Immature natural killer cell (primary cell): ENCODE results near the gene CPAMD8. TPM values are rescaled to one million over a fixed set of nuclear protein-coding genes. Genes with fewer than 3 reads are reported as not detected.

ENCODE experiments used
- DNase-seq, 3 donors: peaks; one replicate each; pipeline ENCODE4 v3.0.0; 2022; ENCODE audit warnings: mixed read lengths in 1 of 3
- H3K27ac Mint-ChIP-seq, 6 donors: one replicate each; pipeline ENCODE4 v1.8.0; 2020; ENCODE audit warnings: mixed read lengths in 6 of 6, mild to moderate bottlenecking in 5 of 6, inconsistent platforms in 4 of 6, moderate library complexity in 3 of 6
- H3K27me3 Mint-ChIP-seq, 3 donors: one replicate each; pipeline ENCODE4 v1.8.0; 2020 to 2021; ENCODE audit warnings: low read depth in 3 of 3, mild to moderate bottlenecking in 3 of 3, mixed read lengths in 3 of 3, moderate library complexity in 3 of 3, inconsistent platforms in 1 of 3
- H3K36me3 Mint-ChIP-seq, 3 donors: one replicate each; pipeline ENCODE4 v1.8.0; 2020; ENCODE audit warnings: mixed read lengths in 3 of 3, inconsistent platforms in 2 of 3, mild to moderate bottlenecking in 2 of 3
- H3K4me1 Mint-ChIP-seq, 2 donors: one replicate each; pipeline ENCODE4 v1.8.0; 2020; ENCODE audit warnings: inconsistent platforms in 2 of 2, mild to moderate bottlenecking in 2 of 2, mixed read lengths in 2 of 2, moderate library complexity in 1 of 2
- H3K4me3 Mint-ChIP-seq, 5 donors: one replicate each; pipeline ENCODE4 v1.8.0; 2020; ENCODE audit warnings: mild to moderate bottlenecking in 5 of 5, mixed read lengths in 5 of 5, inconsistent platforms in 3 of 5, moderate library complexity in 3 of 5
- H3K9me3 Mint-ChIP-seq, 6 donors: one replicate each; pipeline ENCODE4 v1.8.0; 2020; ENCODE audit warnings: mild to moderate bottlenecking in 6 of 6, mixed read lengths in 6 of 6, inconsistent platforms in 4 of 6, moderate library complexity in 3 of 6
- polyA plus RNA-seq, 3 donors: library from polyadenylated mRNA; unstranded; fragments of 300-500 nt; fragmentation: Illumina TruSeq; gene quantifications; one replicate each; pipeline ENCODE4 v1.2.3, GENCODE V29; 2021

CPAMD8 gene
- polyA plus RNA-seq, 3 donors from 2014 or later, result 1.3 to 2.1 (median 1.4) TPM

DNA sequence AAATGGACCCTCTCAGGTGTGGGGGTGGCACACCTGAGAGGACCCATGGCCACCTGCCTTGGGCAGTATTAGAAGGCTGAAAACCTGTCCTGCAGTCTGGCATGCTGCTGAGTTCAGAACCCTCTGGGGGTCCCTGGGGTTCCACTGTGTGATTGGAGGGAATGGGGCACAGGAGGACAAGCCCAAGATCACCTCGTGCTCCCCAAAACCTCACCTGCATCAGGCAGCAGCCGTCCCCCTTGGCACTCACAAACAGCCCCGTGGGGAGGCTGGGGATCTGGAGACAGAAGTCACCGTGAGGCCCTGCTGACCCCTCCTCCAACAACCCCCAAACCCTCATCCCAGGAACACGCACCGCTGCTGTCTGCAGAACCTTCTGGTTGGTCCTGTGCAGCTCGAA lies 123.3 kb downstream of the CPAMD8 start:
- Mint-ChIP-seq H3K27me3 (peaks cover 6 to 10% (median 10%) of the 10 kb centered on the region in 3 donors), H3K36me3 (no peaks in the 10 kb centered on the region), H3K9me3 (peaks cover 0 to 1% (median 0%) of the 10 kb centered on the region in 6 donors), H3K27ac (no peak overlapping the region), H3K4me1 (peaks cover 12 to 14% of the 10 kb centered on the region in 2 donors), H3K4me3 (no peak overlapping the region)
- no peak for DNase-seq

DNA sequence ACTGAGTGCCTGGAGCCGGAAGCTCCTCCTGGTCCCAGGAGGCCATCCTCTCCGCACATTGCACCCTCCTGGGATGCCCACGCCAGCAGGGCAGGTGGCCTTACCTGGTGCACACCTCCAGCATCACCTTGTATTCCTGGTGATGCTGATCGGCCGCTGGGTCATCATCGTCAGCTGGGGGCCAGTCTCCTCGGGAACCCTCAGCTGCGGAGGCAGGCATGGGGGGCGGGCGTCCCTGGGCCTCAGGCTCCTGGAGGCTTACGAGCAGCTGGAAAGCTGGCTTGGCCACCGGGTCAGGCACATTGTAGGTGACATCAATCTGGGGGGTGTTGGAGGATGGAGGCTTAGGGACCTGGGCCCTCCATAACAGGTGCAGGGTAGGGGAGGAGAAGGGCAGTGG lies 124.1 kb downstream of the CPAMD8 start:
- no peak for DNase-seq
- no peak overlapping the region for H3K4me3 Mint-ChIP-seq
- H3K36me3 Mint-ChIP-seq, result no peaks in the 10 kb centered on the region
- peaks cover 0 to 1% (median 0%) of the 10 kb centered on the region in 6 donors for H3K9me3 Mint-ChIP-seq
- H3K4me1 Mint-ChIP-seq, result peaks cover 15% of the 10 kb centered on the region in 2 donors
- H3K27ac Mint-ChIP-seq, result peak overlapping the region in 1 of 6 donors; percentile 53
- H3K27me3 Mint-ChIP-seq, result peaks cover 11 to 18% (median 14%) of the 10 kb centered on the region in 3 donors

DNA sequence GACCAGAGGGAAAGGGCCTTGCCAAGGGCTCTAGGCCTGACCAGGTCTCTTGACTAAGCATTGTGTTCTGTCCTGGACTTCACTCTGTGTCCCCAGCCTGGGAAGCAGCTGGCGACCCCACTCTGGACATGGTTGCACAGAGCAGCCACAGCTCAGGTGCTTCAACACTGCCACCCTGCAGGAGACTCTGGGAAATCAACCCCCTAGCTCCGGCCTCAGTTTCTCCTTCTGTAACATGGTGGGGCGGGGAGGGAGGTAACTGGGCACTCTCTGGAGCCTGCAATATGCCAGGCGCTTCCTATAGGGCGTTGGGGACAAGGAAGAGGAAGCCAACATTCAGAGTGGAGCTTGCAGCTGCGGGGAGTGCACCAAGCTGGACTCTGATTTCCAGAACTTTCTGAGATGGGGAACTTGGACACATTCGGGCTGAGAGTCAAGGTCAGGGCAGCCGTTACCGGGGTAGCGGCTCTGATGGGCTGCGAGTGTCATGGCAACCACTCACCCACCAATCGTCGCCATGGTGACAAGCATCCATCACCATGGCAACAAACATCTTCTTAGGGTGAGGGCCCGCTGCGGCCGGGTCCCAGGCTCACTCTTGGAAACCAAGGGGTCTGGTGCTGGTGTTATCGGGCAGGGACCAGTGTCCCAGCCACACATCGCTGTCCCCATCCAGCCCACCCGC lies 125.0 kb downstream of the CPAMD8 start:
- H3K27ac Mint-ChIP-seq, result no peak overlapping the region
- no peaks in the 10 kb centered on the region for H3K36me3 Mint-ChIP-seq
- H3K4me1 Mint-ChIP-seq, result peaks cover 18% of the 10 kb centered on the region in 2 donors
- no peak overlapping the region for H3K4me3 Mint-ChIP-seq
- peaks cover 18 to 25% (median 20%) of the 10 kb centered on the region in 3 donors for H3K27me3 Mint-ChIP-seq
- H3K9me3 Mint-ChIP-seq, result peaks cover 0 to 1% (median 0%) of the 10 kb centered on the region in 6 donors
- no peak for DNase-seq

DNA sequence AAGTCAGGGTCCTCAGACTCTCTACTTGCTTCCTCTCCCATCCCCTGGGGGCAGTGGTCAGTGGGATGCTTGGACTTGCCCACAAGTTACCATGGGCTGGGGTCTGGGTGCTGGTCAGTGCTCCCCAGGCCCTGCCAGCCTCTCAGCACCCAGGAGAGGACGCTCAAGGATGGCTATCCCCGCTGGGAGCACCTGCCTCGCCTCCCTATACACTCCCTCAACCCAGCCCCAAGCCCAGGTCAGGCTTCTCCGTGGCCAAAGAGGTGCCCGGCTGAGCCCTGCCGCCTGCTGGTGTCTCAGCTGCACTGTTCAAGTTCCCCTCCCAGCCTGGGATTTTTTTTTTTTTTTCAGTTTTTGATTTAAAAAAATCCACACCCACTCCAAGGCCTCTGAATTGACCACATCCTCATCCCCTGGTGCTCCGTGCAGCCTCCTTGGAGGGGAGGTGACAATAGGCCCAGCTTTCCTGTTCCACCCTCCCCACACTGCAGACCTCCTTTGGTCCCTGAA lies 127.0 kb downstream of the CPAMD8 start:
- peak overlapping the region in 3 of 6 donors; percentile 18 to 61 (median 42) for H3K27ac Mint-ChIP-seq
- H3K36me3 Mint-ChIP-seq, result no peaks in the 10 kb centered on the region
- H3K4me1 Mint-ChIP-seq, result peaks cover 21 to 24% of the 10 kb centered on the region in 2 donors
- H3K4me3 Mint-ChIP-seq, result peak overlapping the region in 2 of 5 donors; percentile 38 to 48
- H3K9me3 Mint-ChIP-seq, result no peaks in the 10 kb centered on the region
- H3K27me3 Mint-ChIP-seq, result peaks cover 18 to 31% (median 28%) of the 10 kb centered on the region in 3 donors
- peak; percentile 49 to 52 (median 50) for DNase-seq

DNA sequence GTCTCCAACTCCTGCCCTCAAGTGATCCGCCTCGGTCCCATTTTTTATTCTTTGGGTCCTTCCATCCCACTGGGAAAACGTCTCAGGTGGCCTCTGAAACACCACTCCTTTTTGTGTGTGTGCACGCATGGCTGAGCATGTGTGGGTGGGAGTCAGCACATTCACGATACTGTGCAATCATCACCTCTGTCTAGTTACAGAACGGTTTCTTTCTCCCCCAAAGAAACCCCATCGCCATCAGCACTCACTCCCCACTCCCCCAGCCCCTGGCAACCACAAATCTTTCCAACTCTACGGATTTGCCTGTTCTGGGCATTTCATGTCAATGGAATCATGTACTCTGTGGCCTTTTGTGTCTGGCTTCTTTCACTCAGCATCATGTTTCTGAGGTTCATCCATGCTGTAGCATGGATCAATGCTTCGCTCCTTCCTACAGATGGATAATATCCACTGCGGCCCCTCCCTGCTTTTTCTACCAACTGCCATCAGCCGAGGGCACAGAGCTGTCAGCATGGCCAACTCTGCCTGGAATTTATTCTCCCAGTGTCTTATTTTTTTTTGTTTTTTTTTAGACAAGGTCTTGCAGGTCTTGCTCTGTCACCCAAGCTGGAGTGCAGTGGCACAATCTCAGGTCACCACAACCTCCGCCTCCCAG lies 128.1 kb downstream of the CPAMD8 start:
- peaks cover 31 to 35% of the 10 kb centered on the region in 2 donors for H3K4me1 Mint-ChIP-seq
- no peaks in the 10 kb centered on the region for H3K9me3 Mint-ChIP-seq
- no peak for DNase-seq
- peak overlapping the region; percentile 71 to 82 (median 76) for H3K4me3 Mint-ChIP-seq
- H3K36me3 Mint-ChIP-seq, result no peaks in the 10 kb centered on the region
- peaks cover 18 to 31% (median 28%) of the 10 kb centered on the region in 3 donors for H3K27me3 Mint-ChIP-seq
- peak overlapping the region in 5 of 6 donors; percentile 69 to 85 (median 81) for H3K27ac Mint-ChIP-seq

DNA sequence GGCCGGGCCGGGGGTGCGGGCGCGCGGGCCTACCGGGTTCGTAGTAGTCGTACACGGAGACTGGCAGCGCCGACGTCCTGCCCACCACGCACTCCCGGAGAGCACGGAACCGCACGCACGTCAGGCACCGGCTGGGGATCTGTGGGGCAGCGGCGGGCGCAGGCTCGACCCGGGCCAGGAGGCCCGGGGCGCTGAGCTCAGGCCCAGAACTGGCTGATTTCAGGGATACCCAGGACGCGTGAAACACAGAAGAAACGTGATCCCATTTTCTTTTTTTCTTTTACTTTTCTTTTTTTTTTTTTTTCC lies 128.8 kb downstream of the CPAMD8 start:
- Mint-ChIP-seq H3K27me3 (peaks cover 18 to 31% (median 28%) of the 10 kb centered on the region in 3 donors), H3K4me3 (peak overlapping the region; percentile 71 to 82 (median 76)), H3K36me3 (no peaks in the 10 kb centered on the region), H3K27ac (peak overlapping the region in 2 of 6 donors; percentile 45 to 79), H3K9me3 (no peaks in the 10 kb centered on the region), H3K4me1 (peaks cover 37 to 42% of the 10 kb centered on the region in 2 donors)
- no peak for DNase-seq

DNA sequence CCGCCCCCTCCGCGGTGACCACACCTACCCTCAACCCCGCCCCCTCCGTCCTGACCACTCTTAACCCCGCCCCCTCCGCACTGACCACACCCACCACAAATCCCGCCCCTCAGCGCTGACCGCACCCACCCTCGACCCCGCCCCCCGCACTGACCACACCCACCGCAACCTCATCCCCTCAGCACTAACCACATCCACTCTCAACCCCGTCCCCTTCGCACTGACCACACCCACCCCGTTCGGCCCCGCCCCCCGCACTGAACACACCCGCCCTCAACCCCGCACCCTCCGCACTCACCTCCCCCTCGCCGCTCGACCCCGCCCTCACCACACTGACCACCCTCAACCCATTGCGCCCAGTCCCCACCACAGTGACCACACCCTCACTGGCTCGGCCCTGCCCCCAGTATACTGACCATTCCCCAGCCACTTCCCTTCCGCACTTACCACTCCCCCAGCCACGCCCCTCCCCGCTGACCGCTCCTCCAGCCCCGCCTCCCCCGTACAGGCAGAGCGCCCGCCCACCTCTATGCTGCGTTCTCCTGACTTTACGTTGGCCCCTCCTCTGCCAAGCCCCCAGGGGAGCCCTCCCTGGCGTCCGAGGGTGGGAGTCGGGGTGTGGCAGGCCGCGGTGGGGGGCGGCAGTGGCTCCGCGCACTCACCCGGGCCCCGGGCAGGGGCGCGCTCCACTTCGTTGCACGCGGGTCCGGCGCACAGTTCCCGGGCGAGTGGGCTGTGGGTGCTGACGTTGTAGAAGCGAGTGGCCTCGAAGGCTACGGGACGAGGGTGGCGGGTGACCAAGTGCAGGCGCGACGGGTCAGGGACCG lies 129.4 kb downstream of the CPAMD8 start:
- Mint-ChIP-seq H3K27ac (peak overlapping the region in 5 of 6 donors; percentile 71 to 90 (median 79)), H3K36me3 (no peaks in the 10 kb centered on the region), H3K4me3 (peak overlapping the region; percentile 82 to 86 (median 83)), H3K9me3 (no peaks in the 10 kb centered on the region), H3K27me3 (peaks cover 18 to 31% (median 28%) of the 10 kb centered on the region in 3 donors), H3K4me1 (peaks cover 43 to 47% of the 10 kb centered on the region in 2 donors)
- peak; percentile 76 to 81 (median 77) for DNase-seq

DNA sequence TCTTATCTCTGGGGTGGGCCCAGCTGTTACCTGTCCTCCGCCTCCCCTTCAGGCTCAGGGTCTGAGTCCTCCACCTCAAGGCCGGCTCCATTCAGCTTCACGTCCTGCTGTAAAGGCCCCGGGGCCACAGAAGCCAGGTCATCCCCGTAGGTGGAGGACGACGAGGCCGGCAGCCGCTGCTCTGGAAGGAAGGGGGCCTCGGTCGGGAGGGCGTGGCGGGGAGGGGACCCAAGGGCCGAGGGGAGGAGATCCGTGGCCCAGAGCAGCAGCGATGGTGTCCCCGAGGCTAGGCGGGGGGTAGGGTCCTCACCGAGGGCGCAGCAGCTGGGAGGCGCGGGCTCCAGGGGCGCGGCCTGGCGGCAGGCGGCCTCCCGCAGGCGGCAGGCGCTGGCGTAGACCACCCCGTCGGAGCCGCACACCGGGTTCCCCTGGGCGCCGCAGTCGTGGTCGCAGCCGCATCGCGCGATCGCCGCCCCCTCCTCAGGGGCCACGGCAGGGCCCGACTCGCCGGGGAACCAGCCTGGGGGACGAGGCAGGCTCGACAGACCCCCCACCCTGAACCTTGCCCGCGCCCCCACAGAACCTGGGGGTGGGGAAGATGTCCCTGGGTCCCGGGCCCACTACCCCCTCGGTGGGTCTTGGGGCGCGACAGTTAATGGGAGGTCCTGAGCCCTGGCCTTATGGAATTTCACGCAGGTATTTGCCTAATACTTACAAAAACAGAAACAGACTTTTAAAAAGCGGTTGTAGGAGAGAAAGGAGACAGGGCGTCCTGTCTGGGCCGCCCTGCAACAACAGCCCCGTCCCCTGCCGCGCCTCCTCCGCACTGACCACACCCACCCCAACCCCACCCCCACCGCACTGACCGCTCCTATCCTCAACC lies 130.2 kb downstream of the CPAMD8 start:
- H3K27ac Mint-ChIP-seq, result peak overlapping the region in 5 of 6 donors; percentile 73 to 90 (median 79)
- H3K4me1 Mint-ChIP-seq, result peaks cover 43 to 48% of the 10 kb centered on the region in 2 donors

DNA sequence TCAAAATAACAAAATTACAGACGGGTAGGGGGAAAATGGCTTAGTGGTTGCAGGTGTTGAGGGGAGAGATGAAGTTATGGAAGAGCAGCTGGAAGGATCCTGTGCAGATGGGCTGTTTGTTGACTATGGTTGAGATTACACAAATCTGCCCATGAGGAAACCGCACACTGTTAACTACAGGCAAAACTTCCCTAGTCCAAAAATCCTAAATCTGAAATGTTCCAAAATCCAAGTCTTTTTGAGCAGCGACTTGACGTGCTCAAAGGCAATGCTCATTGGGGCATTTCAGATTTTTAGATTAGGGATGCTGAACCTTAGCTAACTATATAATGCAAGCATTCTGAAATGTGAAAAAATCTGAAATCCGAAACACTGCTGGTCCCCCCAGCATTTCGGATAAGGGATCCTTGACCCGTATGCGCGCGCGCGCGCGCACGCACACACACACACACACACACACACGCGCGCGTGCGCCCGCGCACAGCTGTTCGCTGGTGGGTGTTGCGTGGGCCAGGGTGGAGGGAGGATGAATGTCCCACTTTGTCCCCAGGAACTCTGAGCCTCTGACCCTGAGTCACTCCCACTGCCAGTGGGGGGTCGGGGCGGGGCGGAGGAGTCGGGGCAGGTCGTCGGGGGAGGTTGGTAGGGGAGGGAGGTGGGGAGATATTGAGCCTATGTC lies 131.0 kb downstream of the CPAMD8 start:
- H3K4me1 Mint-ChIP-seq, result peaks cover 43 to 48% of the 10 kb centered on the region in 2 donors
- H3K27me3 Mint-ChIP-seq, result peaks cover 18 to 31% (median 28%) of the 10 kb centered on the region in 3 donors
- DNase-seq, result no peak

More for the DNA sequence above, 130.2 kb downstream of the CPAMD8 start:
- H3K27me3 Mint-ChIP-seq, result peaks cover 18 to 31% (median 28%) of the 10 kb centered on the region in 3 donors
- peak overlapping the region; percentile 73 to 86 (median 83) for H3K4me3 Mint-ChIP-seq
- no peaks in the 10 kb centered on the region for H3K9me3 Mint-ChIP-seq
- no peaks in the 10 kb centered on the region for H3K36me3 Mint-ChIP-seq
- no peak for DNase-seq

DNA sequence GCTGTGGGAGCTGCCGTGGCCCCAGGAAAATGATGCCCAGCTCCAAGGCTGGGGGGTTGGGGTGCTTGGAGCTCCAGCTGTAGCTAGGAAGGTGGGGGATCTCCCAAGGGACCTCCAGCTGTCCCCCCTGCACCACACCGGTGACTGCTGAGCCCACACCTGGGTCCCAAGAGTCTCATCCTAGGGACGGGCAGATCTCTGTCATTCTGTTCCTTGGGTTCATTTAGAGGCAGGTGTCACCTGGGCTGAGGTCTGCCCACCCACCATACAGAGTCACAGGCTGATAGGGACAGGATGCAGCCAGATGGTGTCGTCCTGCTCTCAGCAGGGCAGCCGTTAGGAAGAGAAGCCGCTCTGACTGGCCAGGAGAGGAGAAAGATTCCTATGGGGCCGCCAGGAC lies 132.5 kb downstream of the CPAMD8 start:
- peak overlapping the region in 1 of 6 donors; percentile 13 for H3K27ac Mint-ChIP-seq
- peaks cover 40 to 45% of the 10 kb centered on the region in 2 donors for H3K4me1 Mint-ChIP-seq
- H3K27me3 Mint-ChIP-seq, result peaks cover 13 to 27% (median 25%) of the 10 kb centered on the region in 3 donors
- no peaks in the 10 kb centered on the region for H3K36me3 Mint-ChIP-seq
- no peak for DNase-seq
- H3K9me3 Mint-ChIP-seq, result no peaks in the 10 kb centered on the region
- H3K4me3 Mint-ChIP-seq, result no peak overlapping the region

More for the DNA sequence above, 131.0 kb downstream of the CPAMD8 start:
- Mint-ChIP-seq H3K9me3 (no peaks in the 10 kb centered on the region), H3K27ac (peak overlapping the region in 3 of 6 donors; percentile 7 to 78 (median 31)), H3K36me3 (no peaks in the 10 kb centered on the region), H3K4me3 (peak overlapping the region; percentile 14 to 60 (median 52))

DNA sequence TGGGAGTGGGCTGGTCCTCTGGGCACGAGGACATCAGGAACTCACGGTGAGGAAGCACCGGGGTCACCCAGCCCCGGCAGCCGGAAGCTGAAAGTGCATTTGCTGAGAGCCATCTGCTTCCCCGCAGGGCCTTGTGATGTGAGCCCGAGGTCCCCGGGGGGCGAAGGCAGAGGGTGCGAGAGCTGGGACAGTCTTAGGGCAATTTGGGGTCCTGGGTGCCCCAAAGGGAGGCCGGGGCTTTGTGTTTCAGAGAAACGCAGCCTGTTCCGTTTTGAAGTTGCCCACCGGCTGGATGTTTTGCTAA lies 133.0 kb downstream of the CPAMD8 start:
- H3K27ac Mint-ChIP-seq, result peak overlapping the region in 4 of 6 donors; percentile 28 to 67 (median 48)
- no peaks in the 10 kb centered on the region for H3K9me3 Mint-ChIP-seq
- DNase-seq, result peak in 1 of 3 donors; percentile 25
- H3K4me1 Mint-ChIP-seq, result peaks cover 43 to 49% of the 10 kb centered on the region in 2 donors
- peaks cover 13 to 24% (median 23%) of the 10 kb centered on the region in 3 donors for H3K27me3 Mint-ChIP-seq
- no peaks in the 10 kb centered on the region for H3K36me3 Mint-ChIP-seq
- H3K4me3 Mint-ChIP-seq, result peak overlapping the region in 2 of 5 donors; percentile 14 to 33
